Measurements from ENCODE around the gene MS4A15.

The MS4A15 gene

GRCh38 chr11:60777572-60777971 lies 20.9 kb downstream of the MS4A15 start:
- no peak for DNase-seq (ENCODE audit: low read depth in 2 of 2)

GRCh38 chr11:60780065-60780464 lies 23.4 kb downstream of the MS4A15 start:
- DNase-seq (ENCODE audit: low read depth in 2 of 2), result no peak

GRCh38 chr11:60780774-60781173 lies 24.1 kb downstream of the MS4A15 start:
- DNase-seq (ENCODE audit: low read depth in 2 of 2), result no peak

- DNase-seq (ENCODE audit: low read depth in 2 of 2), result no peak
Observed at GRCh38 chr11:60781286-60781980, 24.8 kb downstream of the MS4A15 start.

- no peak for DNase-seq (ENCODE audit: low read depth in 2 of 2)
Observed at GRCh38 chr11:60781981-60782316, 25.3 kb downstream of the MS4A15 start.

GRCh38 chr11:60782393-60783140 lies 25.9 kb downstream of the MS4A15 start:
- DNase-seq (ENCODE audit: low read depth in 2 of 2), result no peak

- DNase-seq (ENCODE audit: low read depth in 2 of 2), result no peak
Observed at GRCh38 chr11:60783141-60783484, 26.4 kb downstream of the MS4A15 start.

GRCh38 chr11:60783911-60784310 lies 27.2 kb downstream of the MS4A15 start:
- no peak for DNase-seq (ENCODE audit: low read depth in 2 of 2)

GRCh38 chr11:60785136-60785535 lies 28.5 kb downstream of the MS4A15 start, which contains the start of gene MS4A10:
MS4A10 (plus strand) TSS chr11:60785333; CDS start chr11:60790336, 5,003 bp downstream.
- no peak for DNase-seq (ENCODE audit: low read depth in 2 of 2)

- DNase-seq (ENCODE audit: low read depth in 2 of 2), result no peak
Observed at GRCh38 chr11:60785806-60786361, 29.2 kb downstream of the MS4A15 start.

- no peak for DNase-seq (ENCODE audit: low read depth in 2 of 2)
Observed at GRCh38 chr11:60786811-60787567, 30.3 kb downstream of the MS4A15 start.

GRCh38 chr11:60788401-60789125 lies 31.9 kb downstream of the MS4A15 start:
- DNase-seq (ENCODE audit: low read depth in 2 of 2), result no peak

- DNase-seq (ENCODE audit: low read depth in 2 of 2), result no peak
Observed at GRCh38 chr11:60790726-60791125, 34.1 kb downstream of the MS4A15 start.

GRCh38 chr11:60791153-60791933 lies 34.7 kb downstream of the MS4A15 start:
- no peak for DNase-seq (ENCODE audit: low read depth in 2 of 2)

- DNase-seq (ENCODE audit: low read depth in 2 of 2), result no peak
Observed at GRCh38 chr11:60792521-60792920, 35.9 kb downstream of the MS4A15 start.

GRCh38 chr11:60795291-60795690 lies 38.6 kb downstream of the MS4A15 start:
- no peak for DNase-seq (ENCODE audit: low read depth in 2 of 2)

- no peak for DNase-seq (ENCODE audit: low read depth in 2 of 2)
Observed at GRCh38 chr11:60797846-60798630, 41.4 kb downstream of the MS4A15 start.

GRCh38 chr11:60798631-60799030 lies 42.0 kb downstream of the MS4A15 start:
- no peak for DNase-seq (ENCODE audit: low read depth in 2 of 2)

- DNase-seq (ENCODE audit: low read depth in 2 of 2), result no peak
Observed at GRCh38 chr11:60801194-60801593, 44.5 kb downstream of the MS4A15 start.

- DNase-seq (ENCODE audit: low read depth in 2 of 2), result no peak
Observed at GRCh38 chr11:60803273-60803936, 46.7 kb downstream of the MS4A15 start.
